H9 (cell line): ENCODE measurements around the gene ERP44. TPM values are rescaled to one million over a fixed set of nuclear protein-coding genes. Genes with fewer than 3 reads are reported as not detected.
A peak's percentile ranks its signal among the peaks of the same experiment; 100 is the strongest.

Source experiments
- DNase-seq: peaks from one replicate; pipeline ENCODE4 v3.0.0-alpha.2; 2017
- H2AFZ ChIP-seq: one replicate; pipeline ENCODE4 v1.6.1; 2013; ENCODE audit warnings: mild to moderate bottlenecking, low read length, control low read depth, moderate library complexity
- H2AK5ac ChIP-seq: 2 replicates; pipeline ENCODE4 v1.6.1; 2013; ENCODE audit warnings: low read length, control low read depth, mixed read lengths; ENCODE audit not compliant: insufficient read length
- H2BK120ac ChIP-seq: one replicate; pipeline ENCODE4 v1.6.1; 2013; ENCODE audit warnings: low read depth, mild to moderate bottlenecking, low read length, control low read depth, inconsistent platforms; ENCODE audit not compliant: poor library complexity, severe bottlenecking
- H2BK12ac ChIP-seq: 2 replicates; pipeline ENCODE4 v1.6.1; 2013; ENCODE audit warnings: low read length, control low read depth, mixed read lengths, low read depth; ENCODE audit not compliant: insufficient read length
- H2BK15ac ChIP-seq: 2 replicates; pipeline ENCODE4 v1.6.1; 2013; ENCODE audit warnings: low read depth, low read length, control low read depth
- H2BK20ac ChIP-seq: one replicate; pipeline ENCODE4 v1.6.1; 2013; ENCODE audit warnings: low read depth, mild to moderate bottlenecking, low read length, control low read depth, inconsistent platforms; ENCODE audit not compliant: poor library complexity, severe bottlenecking
- H2BK5ac ChIP-seq: 2 replicates; pipeline ENCODE4 v1.6.1; 2013; ENCODE audit warnings: low read length, control low read depth, mixed read lengths; ENCODE audit not compliant: insufficient read length
- H3K14ac ChIP-seq: 2 replicates; pipeline ENCODE4 v1.6.1; 2013; ENCODE audit warnings: low read length, control low read depth; ENCODE audit not compliant: insufficient read depth
- H3K18ac ChIP-seq: 2 replicates; pipeline ENCODE4 v1.6.1; 2013; ENCODE audit warnings: low read depth, mild to moderate bottlenecking, mixed read lengths, low read length, control low read depth; ENCODE audit not compliant: insufficient read length
- H3K23ac ChIP-seq: 2 replicates; pipeline ENCODE4 v1.6.1; 2013; ENCODE audit warnings: low read length, control low read depth, mixed read lengths, low read depth; ENCODE audit not compliant: insufficient read length
- H3K23me2 ChIP-seq: 2 replicates; pipeline ENCODE4 v1.6.1; 2013; ENCODE audit warnings: low read depth, mild to moderate bottlenecking, mixed read lengths, low read length, control low read depth; ENCODE audit not compliant: insufficient read length, poor library complexity, severe bottlenecking
- H3K27ac ChIP-seq: 2 replicates; pipeline ENCODE4 v1.5.1; 2013; ENCODE audit warnings: low read length, control low read depth, mixed read lengths, low read depth; ENCODE audit not compliant: insufficient read length
- H3K27me3 ChIP-seq: 2 replicates; pipeline ENCODE4 v1.6.1; 2013; ENCODE audit warnings: low read length, control low read depth, inconsistent platforms; ENCODE audit not compliant: insufficient read depth
- H3K4ac ChIP-seq: 2 replicates; pipeline ENCODE4 v1.6.1; 2013; ENCODE audit warnings: low read depth, mild to moderate bottlenecking, control low read depth, inconsistent platforms, low read length, moderate library complexity
- H3K4me1 ChIP-seq: 2 replicates; pipeline ENCODE4 v1.6.1; 2013; ENCODE audit warnings: low read length, control low read depth, inconsistent platforms; ENCODE audit not compliant: insufficient read depth
- H3K4me2 ChIP-seq: 2 replicates; pipeline ENCODE4 v1.6.1; 2013; ENCODE audit warnings: low read length, control low read depth, mixed read lengths; ENCODE audit not compliant: insufficient read length, insufficient read depth
- H3K56ac ChIP-seq: 2 replicates; pipeline ENCODE4 v1.6.1; 2013; ENCODE audit warnings: low read depth, mild to moderate bottlenecking, mixed read lengths, low read length, control low read depth; ENCODE audit not compliant: insufficient read length
- H3K79me1 ChIP-seq: 2 replicates; pipeline ENCODE4 v1.6.1; 2013; ENCODE audit warnings: low read depth, mild to moderate bottlenecking, moderate library complexity, low read length, control low read depth, inconsistent platforms; ENCODE audit not compliant: insufficient read depth, poor library complexity, severe bottlenecking
- H3K79me2 ChIP-seq: 2 replicates; pipeline ENCODE4 v1.6.1; 2013; ENCODE audit warnings: low read length, control low read depth, inconsistent platforms; ENCODE audit not compliant: insufficient read depth
- H3K9ac ChIP-seq: 2 replicates; pipeline ENCODE4 v1.6.1; 2013; ENCODE audit warnings: low read length, control low read depth, mixed read lengths; ENCODE audit not compliant: insufficient read length; ENCODE audit errors: extremely low read depth
- H3K9me3 ChIP-seq: one replicate; pipeline ENCODE4 v1.6.1; 2013; ENCODE audit warnings: low read depth, low read length, inconsistent platforms; ENCODE audit not compliant: control insufficient read depth
- H3T11ph ChIP-seq: one replicate; pipeline ENCODE4 v1.6.1; 2013; ENCODE audit warnings: mild to moderate bottlenecking, low read length, control low read depth, inconsistent platforms
- H4K20me1 ChIP-seq: one replicate; pipeline ENCODE4 v1.6.1; 2013; ENCODE audit not compliant: control insufficient read depth, insufficient read length, insufficient read depth
- H4K5ac ChIP-seq: 2 replicates; pipeline ENCODE4 v1.6.1; 2013; ENCODE audit warnings: low read depth, mild to moderate bottlenecking, mixed read lengths, low read length, control low read depth; ENCODE audit not compliant: insufficient read length
- H4K8ac ChIP-seq: replicated peaks from 2 replicates; pipeline ENCODE4 v1.6.1; 2013; ENCODE audit warnings: low read length, control low read depth, mixed read lengths, low read depth; ENCODE audit not compliant: insufficient read length
- H4K91ac ChIP-seq: 2 replicates; pipeline ENCODE4 v1.6.1; 2013; ENCODE audit warnings: low read depth, mild to moderate bottlenecking, moderate library complexity, mixed read lengths, low read length, control low read depth; ENCODE audit not compliant: insufficient read length
- H3K27ac Mint-ChIP-seq, 3 experiments: 2 replicates in 2 of 3; 3 replicates in 1 of 3; pipeline ENCODE4 v1.8.0; 2020 to 2021; ENCODE audit warnings: mixed read lengths in 3 of 3, mild to moderate bottlenecking in 1 of 3, moderate library complexity in 1 of 3
- H3K27me3 Mint-ChIP-seq: 2 replicates; pipeline ENCODE4 v1.8.0; 2021; ENCODE audit warnings: low read depth, mild to moderate bottlenecking, moderate library complexity, mixed read lengths
- H3K36me3 Mint-ChIP-seq, 3 experiments: 2 replicates in 2 of 3; 3 replicates in 1 of 3; pipeline ENCODE4 v1.8.0; 2020 to 2021; ENCODE audit warnings: low read depth in 3 of 3, mixed read lengths in 3 of 3; ENCODE audit not compliant: insufficient read depth in 1 of 3
- H3K4me1 Mint-ChIP-seq, 2 experiments: 2 replicates each; pipeline ENCODE4 v1.8.0; 2020; ENCODE audit warnings: mixed read lengths in 2 of 2
- H3K4me3 Mint-ChIP-seq, 2 experiments: 2 replicates in 1 of 2; 3 replicates in 1 of 2; pipeline ENCODE4 v1.8.0; 2020 to 2021; ENCODE audit warnings: mild to moderate bottlenecking in 2 of 2, mixed read lengths in 2 of 2, moderate library complexity in 1 of 2
- H3K9me3 Mint-ChIP-seq, 2 experiments: 2 replicates in 1 of 2; 3 replicates in 1 of 2; pipeline ENCODE4 v1.8.0; 2020; ENCODE audit warnings: mild to moderate bottlenecking in 2 of 2, mixed read lengths in 2 of 2, moderate library complexity in 1 of 2
- WGBS: extraction: QIAGEN DNeasy Blood & Tissue Kit; methylation state at CpG from one replicate; pipeline ENCODE4 v1.1.7; 2013; ENCODE audit warnings: missing lambda C conversion rate, low lambda C conversion rate, mixed read lengths; ENCODE audit not compliant: insufficient read length; ENCODE audit errors: extremely low coverage; 5-methylcytosine and 5-hydroxymethylcytosine counted together
- total RNA-seq: library from RNA; stranded (reverse); gene quantifications from 2 replicates; pipeline ENCODE4 v1.2.1, GENCODE V29; 2021
- TF ChIP-seq, protein P1 (sequence below): fragments of 200-600 bp; sonication (generic); conservative IDR thresholded peaks from 3 replicates; pipeline ENCODE4 v1.8.0; 2021; ENCODE audit warnings: antibody characterized with exemption, mild to moderate bottlenecking

Gene ERP44
- total RNA-seq, 1 experiment from 2014 or later, result 15.4 TPM

DNA sequence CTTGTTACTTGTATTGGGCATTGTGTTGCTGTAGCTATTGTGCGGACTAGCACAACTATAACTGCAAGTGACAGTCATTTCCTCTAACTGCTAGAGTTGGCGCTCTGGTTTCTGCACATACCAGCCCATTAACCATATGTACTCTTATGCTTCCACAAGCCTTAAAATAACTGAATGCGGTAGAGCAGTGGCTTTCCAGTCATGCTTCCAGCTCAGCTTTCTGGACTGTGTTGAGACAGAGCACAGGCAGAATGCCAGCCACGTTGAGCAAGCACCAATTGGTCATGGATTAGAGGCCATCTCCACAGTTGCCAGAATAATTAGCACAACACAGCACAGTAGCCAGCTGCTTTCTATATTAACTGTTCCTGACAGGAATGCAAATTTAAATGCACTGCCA, 12.4 kb upstream of the ERP44 start:
- Histone ChIP-seq H3K9ac (no peak overlapping the region), H2BK20ac (no peak overlapping the region), H3K23ac (no peak overlapping the region), H3T11ph (no peak overlapping the region), H3K27me3 (no peaks in the 10 kb centered on the region), H3K79me1 (no peaks in the 10 kb centered on the region), H3K9me3 (no peaks in the 10 kb centered on the region), H3K4me2 (no peak overlapping the region), H2BK12ac (no peak overlapping the region), H3K18ac (no peak overlapping the region), H3K56ac (peak overlapping the region; percentile 12), H3K27ac (no peak overlapping the region), H2AK5ac (no peak overlapping the region), H4K20me1 (no peaks in the 10 kb centered on the region), H3K4ac (no peak overlapping the region), H3K23me2 (no peaks in the 10 kb centered on the region), H3K4me1 (no peaks in the 10 kb centered on the region), H3K14ac (no peak overlapping the region), H4K91ac (no peak overlapping the region), H2BK5ac (no peak overlapping the region), H2AFZ (no peak overlapping the region), H2BK120ac (no peak overlapping the region), H3K79me2 (no peaks in the 10 kb centered on the region), H4K8ac (no peak overlapping the region), H4K5ac (no peak overlapping the region), H2BK15ac (no peak overlapping the region)
- H3K27ac Mint-ChIP-seq, result no peak overlapping the region
- H3K27me3 Mint-ChIP-seq, result no peaks in the 10 kb centered on the region
- TF ChIP-seq, protein P1, sequence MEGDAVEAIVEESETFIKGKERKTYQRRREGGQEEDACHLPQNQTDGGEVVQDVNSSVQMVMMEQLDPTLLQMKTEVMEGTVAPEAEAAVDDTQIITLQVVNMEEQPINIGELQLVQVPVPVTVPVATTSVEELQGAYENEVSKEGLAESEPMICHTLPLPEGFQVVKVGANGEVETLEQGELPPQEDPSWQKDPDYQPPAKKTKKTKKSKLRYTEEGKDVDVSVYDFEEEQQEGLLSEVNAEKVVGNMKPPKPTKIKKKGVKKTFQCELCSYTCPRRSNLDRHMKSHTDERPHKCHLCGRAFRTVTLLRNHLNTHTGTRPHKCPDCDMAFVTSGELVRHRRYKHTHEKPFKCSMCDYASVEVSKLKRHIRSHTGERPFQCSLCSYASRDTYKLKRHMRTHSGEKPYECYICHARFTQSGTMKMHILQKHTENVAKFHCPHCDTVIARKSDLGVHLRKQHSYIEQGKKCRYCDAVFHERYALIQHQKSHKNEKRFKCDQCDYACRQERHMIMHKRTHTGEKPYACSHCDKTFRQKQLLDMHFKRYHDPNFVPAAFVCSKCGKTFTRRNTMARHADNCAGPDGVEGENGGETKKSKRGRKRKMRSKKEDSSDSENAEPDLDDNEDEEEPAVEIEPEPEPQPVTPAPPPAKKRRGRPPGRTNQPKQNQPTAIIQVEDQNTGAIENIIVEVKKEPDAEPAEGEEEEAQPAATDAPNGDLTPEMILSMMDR, result no peak
- H3K4me1 Mint-ChIP-seq, result peaks cover 18 to 19% of the 10 kb centered on the region in 2 experiments
- no peak for DNase-seq
- no peaks in the 10 kb centered on the region; a peak in 1 of 5 replicates for H3K9me3 Mint-ChIP-seq
- peaks cover 0 to 5% (median 4%) of the 10 kb centered on the region in 3 experiments; a peak in 3 of 7 replicates for H3K36me3 Mint-ChIP-seq
- WGBS, result no CpG with 5 or more reads among the region's 4 CpGs
- no peak overlapping the region for H3K4me3 Mint-ChIP-seq
